GM12878 (cell line): ENCODE measurements around the gene ABRACL.

ENCODE experiments used
- NR2C1 ChIP-seq: fragments of 450-650 bp; IDR thresholded peaks from 2 replicates; pipeline ENCODE4 v1.6.1; 2017; ENCODE audit warnings: antibody characterized with exemption, mild to moderate bottlenecking, moderate library complexity
- POLR2A ChIP-seq: IDR thresholded peaks from 2 replicates; pipeline ENCODE4 v1.6.1; 2011; ENCODE audit warnings: low read depth, mild to moderate bottlenecking, low read length
- RAD21 ChIP-seq: IDR thresholded peaks from 2 replicates; pipeline ENCODE4 v1.6.1; 2011; ENCODE audit warnings: mild to moderate bottlenecking, low read depth, low read length, moderate library complexity; ENCODE audit not compliant: insufficient read depth
- TARDBP ChIP-seq: IDR thresholded peaks from 2 replicates; pipeline ENCODE4 v1.6.1; 2016; ENCODE audit warnings: borderline replicate concordance
- TF ChIP-seq, protein P1 (sequence below), 3 experiments: IDR thresholded peaks in 2 of 3; conservative IDR thresholded peaks in 1 of 3; 2 replicates each; pipeline ENCODE4 v1.5.1; 2011; ENCODE audit warnings: low read depth in 3 of 3, low read length in 3 of 3, mild to moderate bottlenecking in 3 of 3, control low read depth in 2 of 3, moderate library complexity in 2 of 3, inconsistent platforms in 1 of 3, mixed read lengths in 1 of 3; ENCODE audit not compliant: control insufficient read depth in 2 of 3, insufficient read depth in 1 of 3; ENCODE audit errors: extremely low read depth in 1 of 3

DNA sequence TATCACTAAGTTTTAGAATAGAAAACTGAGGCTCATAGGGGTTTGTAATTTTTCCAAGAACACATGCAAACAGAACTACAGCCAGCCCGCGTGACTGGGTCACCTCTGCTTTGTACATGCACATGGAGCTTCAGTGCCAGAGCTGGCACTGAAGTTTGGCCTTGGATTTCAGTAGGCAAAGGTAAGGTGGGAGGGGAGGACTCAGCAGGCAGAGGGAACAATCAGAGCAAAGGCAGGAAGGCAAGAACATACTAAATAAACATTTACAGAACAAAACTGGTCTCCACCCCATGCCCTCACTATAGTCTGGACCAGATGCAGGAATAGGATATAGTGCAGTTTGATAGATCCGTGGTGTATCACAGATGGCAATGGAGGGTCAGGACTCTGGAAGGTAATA, 13.6 kb upstream of the ABRACL start:
- TF ChIP-seq RAD21 (no peak), TARDBP (no peak), POLR2A (no peak), NR2C1 (no peak)
- TF ChIP-seq, protein P1, sequence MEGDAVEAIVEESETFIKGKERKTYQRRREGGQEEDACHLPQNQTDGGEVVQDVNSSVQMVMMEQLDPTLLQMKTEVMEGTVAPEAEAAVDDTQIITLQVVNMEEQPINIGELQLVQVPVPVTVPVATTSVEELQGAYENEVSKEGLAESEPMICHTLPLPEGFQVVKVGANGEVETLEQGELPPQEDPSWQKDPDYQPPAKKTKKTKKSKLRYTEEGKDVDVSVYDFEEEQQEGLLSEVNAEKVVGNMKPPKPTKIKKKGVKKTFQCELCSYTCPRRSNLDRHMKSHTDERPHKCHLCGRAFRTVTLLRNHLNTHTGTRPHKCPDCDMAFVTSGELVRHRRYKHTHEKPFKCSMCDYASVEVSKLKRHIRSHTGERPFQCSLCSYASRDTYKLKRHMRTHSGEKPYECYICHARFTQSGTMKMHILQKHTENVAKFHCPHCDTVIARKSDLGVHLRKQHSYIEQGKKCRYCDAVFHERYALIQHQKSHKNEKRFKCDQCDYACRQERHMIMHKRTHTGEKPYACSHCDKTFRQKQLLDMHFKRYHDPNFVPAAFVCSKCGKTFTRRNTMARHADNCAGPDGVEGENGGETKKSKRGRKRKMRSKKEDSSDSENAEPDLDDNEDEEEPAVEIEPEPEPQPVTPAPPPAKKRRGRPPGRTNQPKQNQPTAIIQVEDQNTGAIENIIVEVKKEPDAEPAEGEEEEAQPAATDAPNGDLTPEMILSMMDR (IDR thresholded peaks at IDR 0.05 in 2 of 3, conservative IDR thresholded peaks at IDR 0.05 in 1 of 3; ENCODE audit: control insufficient read depth in 2 of 3, extremely low read depth in 1 of 3, insufficient read depth in 1 of 3, low read depth in 3 of 3, low read length in 3 of 3): no peak
